Ascending aorta (tissue), 2 donors: ENCODE results near the gene SEMA3F. TPM values are rescaled to one million over a fixed set of nuclear protein-coding genes. Genes with fewer than 3 reads are reported as not detected.

Experiments used
- DNase-seq, 2 donors: peaks; one replicate each; pipeline ENCODE4 v3.0.0-alpha.2; 2019; ENCODE audit warnings: low spot score in 2 of 2
- H3K27ac ChIP-seq, 2 donors: fragments of 200-600 bp; sonication (generic); one replicate each; pipeline ENCODE4 v1.5.1; 2016 to 2017; ENCODE audit warnings: mild to moderate bottlenecking in 1 of 2
- H3K27me3 ChIP-seq: fragments of 200-600 bp; sonication (generic); one replicate; pipeline ENCODE4 v1.5.1; 2017
- H3K36me3 ChIP-seq, 2 donors: fragments of 200-600 bp; sonication (generic); one replicate each; pipeline ENCODE4 v1.5.1; 2016
- H3K4me1 ChIP-seq, 2 donors: fragments of 200-600 bp; sonication (generic); one replicate each; pipeline ENCODE4 v1.5.1; 2016 to 2017; ENCODE audit warnings: mild to moderate bottlenecking in 1 of 2
- H3K4me3 ChIP-seq, 2 donors: fragments of 200-600 bp; sonication (generic); one replicate each; pipeline ENCODE4 v1.5.1; 2016 to 2017; ENCODE audit warnings: mild to moderate bottlenecking in 1 of 2
- H3K9me3 ChIP-seq, 2 donors: fragments of 200-600 bp; sonication (generic); one replicate each; pipeline ENCODE4 v1.5.1; 2016
- intact Hi-C: fragments of 100-400 bp; cut with DNase I; formaldehyde crosslinking; loops from one replicate; pipeline ENCODE4 v1.15.1; 2023
- total RNA-seq: library from RNA; depleted of rRNA; stranded (reverse); fragments of >200 nt; gene quantifications from one replicate; pipeline ENCODE4 v1.1.0, GENCODE V29; 2016
- TF ChIP-seq, protein P1 (sequence below), 3 experiments: fragments of 200-600 bp in 2 of 3; fragments of 450-650 bp in 1 of 3; sonication (generic) in 2 of 3; IDR thresholded peaks; one replicate each; pipeline ENCODE4 v1.5.1; 2016 to 2019; ENCODE audit warnings: antibody characterized with exemption in 3 of 3, mild to moderate bottlenecking in 1 of 3, moderate library complexity in 1 of 3

Gene SEMA3F
- total RNA-seq, 1 donor from 2014 or later, result 75.0 TPM

DNA sequence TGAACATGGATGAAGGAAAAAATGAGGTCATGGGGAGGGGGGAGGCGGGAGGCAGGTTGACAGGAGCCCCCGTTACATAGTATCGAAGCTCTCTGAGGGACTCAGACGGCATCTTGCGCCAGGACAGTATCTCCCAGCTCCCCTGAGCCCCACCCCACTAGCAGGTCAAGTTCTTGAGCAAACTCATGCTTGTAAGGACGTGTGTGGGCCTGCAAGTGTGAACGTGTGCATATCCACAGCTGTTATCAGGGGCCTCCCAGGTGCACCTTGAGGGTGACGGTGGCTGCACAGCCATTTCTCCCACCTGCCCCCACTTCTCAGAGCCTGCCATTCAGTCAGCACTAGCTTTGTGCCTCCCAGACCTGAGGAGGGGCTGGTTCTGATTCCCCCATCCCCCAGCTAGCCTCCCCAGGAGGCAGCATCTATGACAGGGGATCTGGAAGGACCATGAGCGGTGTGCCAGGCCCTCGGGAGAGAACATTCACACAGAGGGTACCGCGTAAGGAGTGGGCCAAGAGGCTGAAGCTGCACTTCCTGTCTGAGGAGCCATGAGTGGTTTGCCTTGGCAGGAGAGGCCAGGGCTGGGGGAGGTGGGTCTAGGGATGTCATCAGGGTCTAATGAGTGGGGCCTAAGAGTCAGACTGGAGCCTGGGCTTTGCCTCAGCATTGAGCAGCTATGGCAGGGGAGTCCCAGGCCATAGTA lies 2.9 kb downstream of the SEMA3F start:
- Histone ChIP-seq H3K36me3 (no peaks in the 10 kb centered on the region), H3K9me3 (no peaks in the 10 kb centered on the region), H3K27me3 (no peaks in the 10 kb centered on the region), H3K27ac (peak overlapping the region; percentile 88 to 94), H3K4me1 (peaks cover 20 to 63% of the 10 kb centered on the region in 2 donors), H3K4me3 (peak overlapping the region in 1 of 2 donors; percentile 75)
- TF ChIP-seq, protein P1, sequence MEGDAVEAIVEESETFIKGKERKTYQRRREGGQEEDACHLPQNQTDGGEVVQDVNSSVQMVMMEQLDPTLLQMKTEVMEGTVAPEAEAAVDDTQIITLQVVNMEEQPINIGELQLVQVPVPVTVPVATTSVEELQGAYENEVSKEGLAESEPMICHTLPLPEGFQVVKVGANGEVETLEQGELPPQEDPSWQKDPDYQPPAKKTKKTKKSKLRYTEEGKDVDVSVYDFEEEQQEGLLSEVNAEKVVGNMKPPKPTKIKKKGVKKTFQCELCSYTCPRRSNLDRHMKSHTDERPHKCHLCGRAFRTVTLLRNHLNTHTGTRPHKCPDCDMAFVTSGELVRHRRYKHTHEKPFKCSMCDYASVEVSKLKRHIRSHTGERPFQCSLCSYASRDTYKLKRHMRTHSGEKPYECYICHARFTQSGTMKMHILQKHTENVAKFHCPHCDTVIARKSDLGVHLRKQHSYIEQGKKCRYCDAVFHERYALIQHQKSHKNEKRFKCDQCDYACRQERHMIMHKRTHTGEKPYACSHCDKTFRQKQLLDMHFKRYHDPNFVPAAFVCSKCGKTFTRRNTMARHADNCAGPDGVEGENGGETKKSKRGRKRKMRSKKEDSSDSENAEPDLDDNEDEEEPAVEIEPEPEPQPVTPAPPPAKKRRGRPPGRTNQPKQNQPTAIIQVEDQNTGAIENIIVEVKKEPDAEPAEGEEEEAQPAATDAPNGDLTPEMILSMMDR (IDR thresholded peaks at IDR 0.05), result no peak
- intact Hi-C loops, result loop anchor here (2.0 kb wide), 1 partner anchor 13 kb away; no protein-coding TSS in a partner anchor
- peak in 1 of 2 donors; percentile 74 for DNase-seq

DNA sequence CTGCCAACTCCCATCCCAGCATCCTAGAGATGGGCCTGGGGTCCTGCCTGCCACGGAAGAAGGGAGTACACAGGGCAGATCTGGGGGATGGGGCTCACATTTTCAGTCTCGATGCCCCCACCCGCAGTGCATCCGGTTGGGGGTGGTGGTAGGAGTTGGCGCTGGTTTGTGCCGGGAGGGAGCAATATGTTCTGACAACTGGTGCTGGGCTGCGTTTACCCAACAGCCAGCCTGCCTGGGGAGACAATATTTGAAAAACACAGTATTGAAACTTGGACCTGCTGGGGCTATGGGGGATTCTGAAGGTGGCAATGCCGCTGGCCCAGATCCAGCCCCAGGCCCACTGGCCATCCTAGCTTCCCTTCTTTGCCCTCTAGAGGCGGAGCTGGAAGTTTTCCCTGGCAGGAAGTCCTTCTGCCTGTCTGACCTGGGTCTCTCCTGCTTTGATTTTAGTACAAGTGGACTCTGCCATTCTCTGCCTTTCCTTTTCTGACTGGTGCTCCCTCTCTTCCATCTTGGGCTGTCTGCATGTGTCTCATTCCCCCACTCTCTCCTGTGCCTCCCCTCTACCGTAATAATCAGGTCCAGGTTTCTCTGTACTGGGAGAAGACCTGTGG lies 3.5 kb downstream of the SEMA3F start:
- Histone ChIP-seq H3K27me3 (no peaks in the 10 kb centered on the region), H3K4me3 (no peak overlapping the region), H3K36me3 (no peaks in the 10 kb centered on the region), H3K9me3 (no peaks in the 10 kb centered on the region), H3K27ac (peak overlapping the region; percentile 88 to 94), H3K4me1 (peaks cover 26 to 70% of the 10 kb centered on the region in 2 donors)
- DNase-seq, result no peak
- TF ChIP-seq, protein P1 (IDR thresholded peaks at IDR 0.05), result no peak
- intact Hi-C loops, result no loop called here

DNA sequence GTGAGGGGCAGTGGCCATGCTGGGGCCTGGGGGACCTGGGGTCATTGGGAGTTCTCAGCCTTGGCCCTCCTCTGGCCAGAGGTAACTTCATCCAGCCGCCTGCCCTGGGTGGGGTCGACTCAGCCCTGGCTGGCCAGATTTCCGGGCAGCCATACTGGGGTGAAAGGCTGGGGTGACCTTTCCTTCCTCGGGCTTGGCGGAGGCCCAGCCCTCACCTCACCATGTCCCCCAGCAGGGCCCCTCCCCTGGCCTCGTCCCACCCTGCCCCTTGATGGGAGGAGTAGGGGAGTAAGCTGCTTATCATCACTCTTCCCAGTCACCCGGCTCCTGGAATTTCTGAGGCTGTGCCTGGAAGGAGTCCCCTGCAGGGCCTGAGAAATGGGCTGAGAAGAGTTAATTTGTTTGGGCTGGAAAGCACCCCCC lies 5.4 kb downstream of the SEMA3F start:
- no peaks in the 10 kb centered on the region for H3K27me3 ChIP-seq
- DNase-seq, result no peak
- peaks cover 35 to 85% of the 10 kb centered on the region in 2 donors for H3K4me1 ChIP-seq
- H3K9me3 ChIP-seq, result no peaks in the 10 kb centered on the region
- no peaks in the 10 kb centered on the region for H3K36me3 ChIP-seq
- peak overlapping the region; percentile 88 to 94 for H3K27ac ChIP-seq
- H3K4me3 ChIP-seq, result no peak overlapping the region
- TF ChIP-seq, protein P1 (IDR thresholded peaks at IDR 0.05), result no peak
- intact Hi-C loops, result loop anchor here (5.0 kb wide), 1 partner anchor 658 kb away; no protein-coding TSS in a partner anchor

DNA sequence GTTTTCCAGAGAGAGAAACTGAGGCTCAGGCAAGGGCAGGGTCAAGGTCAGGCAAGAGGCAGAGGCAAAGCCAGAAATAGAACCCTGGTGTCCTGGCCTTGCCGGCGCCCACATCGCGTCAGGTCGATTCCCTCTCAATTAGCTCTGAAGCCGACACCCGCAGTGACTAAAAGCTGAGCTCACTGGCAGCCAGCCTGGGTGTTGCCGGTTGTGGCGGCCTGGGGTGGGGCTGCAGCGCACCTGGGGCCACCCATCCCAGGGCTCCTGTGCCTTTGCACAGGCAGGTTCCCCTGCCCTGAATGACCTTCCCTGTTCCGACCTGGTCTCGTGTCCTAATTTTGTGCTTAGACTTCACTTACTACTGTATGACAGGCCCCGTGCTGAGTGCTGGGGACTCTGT lies 6.2 kb downstream of the SEMA3F start:
- TF ChIP-seq, protein P1 (IDR thresholded peaks at IDR 0.05), result no peak
- H3K27ac ChIP-seq, result peak overlapping the region; percentile 88 to 94
- no peaks in the 10 kb centered on the region for H3K9me3 ChIP-seq
- H3K4me1 ChIP-seq, result peaks cover 41 to 85% of the 10 kb centered on the region in 2 donors
- intact Hi-C loops, result loop anchor here (5.0 kb wide), 1 partner anchor 659 kb away; no protein-coding TSS in a partner anchor
- no peak overlapping the region for H3K4me3 ChIP-seq
- no peak for DNase-seq
- H3K27me3 ChIP-seq, result no peaks in the 10 kb centered on the region
- H3K36me3 ChIP-seq, result no peaks in the 10 kb centered on the region

DNA sequence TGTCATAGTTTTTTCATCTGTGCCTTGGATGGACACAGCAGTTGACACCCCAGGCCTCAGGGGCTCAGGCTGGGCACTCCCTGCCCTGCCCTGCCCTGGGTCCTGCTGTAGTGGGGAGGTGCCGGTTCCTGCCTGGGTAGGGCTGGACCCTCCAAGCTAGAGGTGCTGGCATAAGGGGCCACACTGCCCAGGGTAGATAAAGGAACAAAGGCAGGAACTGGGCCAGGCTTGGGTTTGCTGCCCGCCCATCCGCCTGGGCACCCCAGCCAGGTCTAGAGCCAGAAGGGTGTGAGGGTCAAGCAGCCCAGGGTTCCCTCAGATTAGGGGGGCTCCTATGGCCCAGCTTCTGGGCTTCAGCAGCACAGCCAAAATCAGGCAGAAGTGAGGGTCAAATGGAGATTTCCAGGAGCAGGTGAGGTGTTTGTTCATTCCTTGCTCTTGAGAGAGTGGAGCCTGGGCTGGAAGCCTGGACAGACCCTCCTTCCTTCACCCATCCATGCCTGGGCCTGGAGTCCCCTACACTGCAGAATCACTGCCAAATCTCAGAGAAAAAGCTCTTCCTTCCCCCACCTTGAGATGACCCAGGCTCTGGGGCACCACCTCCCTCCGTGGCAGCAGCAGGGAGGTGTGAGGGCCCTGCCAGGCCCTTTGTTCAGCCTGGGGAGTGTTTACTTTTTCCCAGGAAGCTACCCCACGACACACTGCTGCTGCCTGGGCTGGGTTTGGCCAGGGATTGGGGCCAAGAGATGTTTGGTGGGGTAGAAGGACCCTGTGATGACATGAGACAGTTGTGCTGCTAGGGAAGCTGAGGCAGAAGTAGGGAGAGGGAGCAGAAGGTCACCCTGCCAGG lies 7.1 kb downstream of the SEMA3F start:
- Histone ChIP-seq H3K4me1 (peaks cover 44 to 89% of the 10 kb centered on the region in 2 donors), H3K27me3 (no peaks in the 10 kb centered on the region), H3K36me3 (no peaks in the 10 kb centered on the region), H3K27ac (peak overlapping the region; percentile 88 to 94), H3K9me3 (no peaks in the 10 kb centered on the region), H3K4me3 (no peak overlapping the region)
- DNase-seq, result no peak
- TF ChIP-seq, protein P1 (IDR thresholded peaks at IDR 0.05), result no peak
- intact Hi-C loops, result loop anchor here (5.0 kb wide), 1 partner anchor 660 kb away; no protein-coding TSS in a partner anchor
